T-cell (primary cell): ENCODE measurements around the gene CYBC1. TPM values are rescaled to one million over a fixed set of nuclear protein-coding genes. Genes with fewer than 3 reads are reported as not detected.

ENCODE experiments used
- ATAC-seq, 4 experiments: fragments of 200-7000 bp in 3 of 4; fragments of 150-1000 bp in 1 of 4; cut with Tn5 transposase; replicated peaks in 1 of 4; 1 replicate in 3 of 4; 2 replicates in 1 of 4; pipeline ENCODE4 v1.10.0; 2021; ENCODE audit warnings: moderate library complexity in 3 of 4, mild to moderate bottlenecking in 2 of 4, moderate number of reproducible peaks in 1 of 4
- CTCF ChIA-PET, 2 donors: fragments of 300-600 bp; sonication (Branson Sonifier 250); formaldehyde crosslinking; loops; one replicate each; lab custom pipeline; 2022; ENCODE audit warnings: antibody characterized with exemption in 2 of 2; lab: Charles Lee
- POLR2A ChIA-PET, 2 donors: fragments of 300-600 bp; sonication (Branson Sonifier 250); formaldehyde crosslinking; loops; one replicate each; lab custom pipeline; 2022; ENCODE audit warnings: antibody characterized with exemption in 2 of 2; lab: Charles Lee
- DNase-seq, 35 experiments: peaks; one replicate each; pipeline versions ENCODE4 v3.0.0 to v3.0.0-alpha.2; 2013 to 2023
- H3K27ac ChIP-seq: one replicate; pipeline ENCODE4 v1.5.1; 2013; ENCODE audit warnings: low read length
- H3K27me3 ChIP-seq, 2 experiments: replicated peaks in 1 of 2; 1 replicate in 1 of 2; 2 replicates in 1 of 2; pipeline versions ENCODE4 v1.6.1 to v1.7.0; 2013; ENCODE audit warnings: low read length in 1 of 2, mixed read lengths in 1 of 2; ENCODE audit not compliant: control insufficient read depth in 2 of 2, insufficient read depth in 2 of 2; ENCODE audit errors: extremely low read depth in 1 of 2
- H3K36me3 ChIP-seq, 2 donors: 1 replicate in 1 of 2; 2 replicates in 1 of 2; pipeline versions ENCODE4 v1.6.1 to v1.7.0; 2013; ENCODE audit warnings: low read length in 1 of 2; ENCODE audit not compliant: control insufficient read depth in 2 of 2, insufficient read depth in 1 of 2; ENCODE audit errors: extremely low read depth in 1 of 2
- H3K4me1 ChIP-seq, 2 experiments: 1 replicate in 1 of 2; 2 replicates in 1 of 2; pipeline versions ENCODE4 v1.6.1 to v1.7.0; 2013; ENCODE audit warnings: low read length in 2 of 2, mixed read lengths in 1 of 2; ENCODE audit not compliant: insufficient read depth in 2 of 2, control insufficient read depth in 1 of 2; ENCODE audit errors: extremely low read depth in 1 of 2
- H3K4me3 ChIP-seq, 2 donors: 1 replicate in 1 of 2; 2 replicates in 1 of 2; pipeline versions ENCODE4 v1.5.1 to v1.7.0; 2013; ENCODE audit warnings: mild to moderate bottlenecking in 2 of 2, low read length in 1 of 2, moderate library complexity in 1 of 2; ENCODE audit not compliant: control insufficient read depth in 1 of 2; ENCODE audit errors: extremely low read depth in 1 of 2
- H3K9me3 ChIP-seq: 2 replicates; pipeline ENCODE4 v1.7.0; 2013
- H3K27ac Mint-ChIP-seq, 2 donors: one replicate each; pipeline ENCODE4 v1.8.0; 2020 to 2021; ENCODE audit warnings: mild to moderate bottlenecking in 2 of 2, mixed read lengths in 2 of 2
- H3K27me3 Mint-ChIP-seq, 2 donors: one replicate each; pipeline ENCODE4 v1.8.0; 2021 to 2022; ENCODE audit warnings: mixed read lengths in 2 of 2
- H3K36me3 Mint-ChIP-seq: one replicate; pipeline ENCODE4 v1.8.0; 2021; ENCODE audit warnings: mixed read lengths
- H3K4me1 Mint-ChIP-seq, 3 donors: one replicate each; pipeline ENCODE4 v1.8.0; 2020 to 2022; ENCODE audit warnings: mixed read lengths in 3 of 3, mild to moderate bottlenecking in 1 of 3
- H3K4me3 Mint-ChIP-seq, 3 donors: one replicate each; pipeline ENCODE4 v1.8.0; 2020 to 2022; ENCODE audit warnings: mild to moderate bottlenecking in 3 of 3, mixed read lengths in 3 of 3, moderate library complexity in 3 of 3
- H3K9me3 Mint-ChIP-seq, 3 donors: one replicate each; pipeline ENCODE4 v1.8.0; 2020 to 2022; ENCODE audit warnings: mixed read lengths in 3 of 3
- whole genome bisulfite sequencing: methylation state at CpG from one replicate; pipeline ENCODE4 v1.1.5; 2013; ENCODE audit warnings: missing lambda C conversion rate; ENCODE audit not compliant: insufficient coverage; 5-methylcytosine and 5-hydroxymethylcytosine counted together
- total RNA-seq, 35 experiments: library from RNA in 6 of 35; stranded (reverse) in 6 of 35; fragments of 120-200 nt in 1 of 35; gene quantifications; one replicate each; pipeline versions ENCODE4 v1.2.1 to v1.2.4 and lab custom pipeline; 2013 to 2026

CYBC1 gene
- total RNA-seq (100 to 1,000 TPM; 148 to 274 (median 262) TPM), total RNA-seq (lab: John Stamatoyannopoulos, UW) (71.4 to 261 (median 135) reads per million in 29 experiments)
- 141 TPM for total RNA-seq (2013)

DNA sequence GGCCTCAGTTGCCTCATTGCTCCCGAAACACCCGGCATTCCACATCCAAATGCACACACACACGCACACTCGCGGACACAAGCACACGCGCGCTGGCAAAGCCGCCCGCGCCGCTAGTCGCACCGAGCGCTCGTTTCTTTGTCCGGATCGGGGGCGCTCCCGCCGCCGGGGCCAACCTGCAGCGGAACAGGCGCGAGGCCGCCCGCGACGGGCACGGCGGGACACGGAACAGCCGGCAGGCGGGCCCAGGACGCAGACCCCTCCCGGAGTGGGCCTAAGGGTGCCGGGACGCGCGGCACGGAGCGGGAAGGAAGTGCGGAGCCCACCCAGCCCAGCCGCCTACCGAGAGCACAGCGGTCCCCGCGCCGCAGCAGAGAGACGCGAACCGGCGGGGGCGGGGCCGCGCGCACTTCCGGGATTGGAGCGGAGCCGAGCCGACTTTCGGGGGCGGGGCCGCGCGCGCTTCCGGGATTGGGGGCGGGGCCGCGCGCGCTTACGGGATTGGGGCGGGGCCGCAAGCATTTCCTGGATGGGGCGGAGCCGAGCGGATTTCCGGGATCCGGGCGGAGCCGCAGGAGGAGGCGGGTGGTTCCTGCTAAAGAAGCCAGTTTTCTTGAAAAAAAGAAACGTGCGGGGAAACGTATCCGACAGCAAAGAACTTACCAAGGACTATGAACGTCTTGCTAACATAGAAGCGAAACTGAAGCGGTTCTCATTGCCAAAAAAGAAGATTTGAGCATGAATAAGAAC, at the start of gene CYBC1:
CYBC1 (minus strand) TSS at position 396 of the 750 bp plus-strand sequence. CDS start 1,498 bp downstream, outside the sequence.
- Histone ChIP-seq H3K27ac (peak within 1 kb of the TSS; percentile 90), H3K27me3 (no peaks in the 10 kb centered on the region), H3K4me3 (peak within 1 kb of the TSS; percentile 78 to 94), H3K36me3 (peaks cover 2 to 20% of the 10 kb centered on the region in 2 donors), H3K9me3 (no peaks in the 10 kb centered on the region), H3K4me1 (peaks cover 10 to 46% of the 10 kb centered on the region in 2 experiments)
- Mint-ChIP-seq H3K27ac (peak within 1 kb of the TSS; percentile 98), H3K9me3 (no peaks in the 10 kb centered on the region), H3K36me3 (no peaks in the 10 kb centered on the region), H3K4me3 (peak within 1 kb of the TSS; percentile 94 to 98 (median 97)), H3K4me1 (peaks cover 38 to 45% (median 41%) of the 10 kb centered on the region in 3 donors), H3K27me3 (no peaks in the 10 kb centered on the region)
- POLR2A ChIA-PET, result no interaction called here
- DNase-seq (peak; percentile 82 to 97 (median 92)), ATAC-seq (peak; percentile 77 to 87 (median 79))
- CTCF ChIA-PET, result no interaction called here
- WGBS, result under 1% methylated on average over 88 of the region's 91 CpGs

DNA sequence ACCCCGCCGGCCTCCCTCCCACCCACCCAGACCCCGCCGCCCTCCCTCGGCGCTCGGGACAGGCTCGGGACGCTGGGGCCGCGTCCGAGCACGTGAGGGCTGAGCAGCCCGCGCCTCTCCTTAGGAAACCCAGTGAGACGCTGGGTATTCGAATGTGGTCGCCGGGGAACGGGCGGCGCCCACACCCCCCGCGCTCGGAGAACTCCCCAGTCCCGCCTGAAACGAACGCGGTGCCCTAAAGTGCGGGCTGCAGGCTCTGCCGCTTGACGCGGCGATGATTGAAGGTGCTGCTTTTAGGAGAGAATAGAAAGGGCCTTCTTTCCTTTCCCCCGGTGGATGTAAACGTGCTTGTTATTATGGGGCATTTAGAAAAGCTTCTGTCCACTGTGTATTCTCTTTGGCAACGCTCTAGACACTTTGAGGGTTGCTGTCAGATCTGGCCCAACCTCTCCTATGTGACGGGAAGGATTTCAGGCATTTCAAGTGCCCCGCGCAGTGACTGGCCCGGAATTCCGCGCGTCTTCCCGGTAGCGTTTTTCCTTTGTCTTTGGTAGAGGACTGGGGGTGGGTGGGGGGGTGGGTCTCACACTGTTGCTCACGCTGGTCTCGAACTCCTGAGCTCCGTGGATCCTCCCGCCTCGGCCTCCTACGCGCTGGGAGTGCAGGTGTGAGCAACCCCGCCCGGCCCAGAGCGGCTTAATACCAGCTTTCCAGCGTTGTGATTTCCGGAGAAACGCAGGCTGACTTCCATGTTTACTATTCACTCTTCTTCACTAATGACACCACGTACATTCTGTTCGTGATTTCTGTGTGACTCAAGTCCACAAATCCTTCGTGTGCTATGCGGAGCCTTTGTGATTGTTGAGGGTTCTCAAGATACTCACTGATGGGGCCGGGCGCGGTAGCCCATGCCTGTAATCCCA, 47.2 kb upstream of the CYBC1 start:
- ChIA-PET CTCF (interaction anchor here in 1 of 2 donors (1.0 kb wide), 1 partner anchor 21 kb away, joined by 3 read pairs; no protein-coding TSS in a partner anchor), POLR2A (no interaction called here)
- peaks cover 16 to 23% (median 20%) of the 10 kb centered on the region in 3 donors for H3K4me1 Mint-ChIP-seq
- peak overlapping the region; percentile 81 to 88 (median 85) for H3K4me3 Mint-ChIP-seq
- peak overlapping the region; percentile 89 to 91 for H3K27ac Mint-ChIP-seq
- Histone ChIP-seq H3K4me3 (peak overlapping the region; percentile 58 to 67), H3K4me1 (peaks cover 0 to 34% of the 10 kb centered on the region in 2 experiments), H3K27ac (peak overlapping the region; percentile 67), H3K36me3 (no peaks in the 10 kb centered on the region), H3K9me3 (no peaks in the 10 kb centered on the region), H3K27me3 (peaks cover 0 to 15% of the 10 kb centered on the region in 2 experiments)
- H3K36me3 Mint-ChIP-seq, result no peaks in the 10 kb centered on the region
- peak; percentile 41 to 54 (median 52) for ATAC-seq
- WGBS, result 12% methylated on average over 39 of the region's 66 CpGs
- H3K9me3 Mint-ChIP-seq, result no peaks in the 10 kb centered on the region
- peaks cover 0 to 3% of the 10 kb centered on the region in 2 donors for H3K27me3 Mint-ChIP-seq
- DNase-seq, result peak in 31 of 35 experiments; percentile 10 to 68 (median 32)

- Mint-ChIP-seq H3K27ac (peak overlapping the region; percentile 39 to 79), H3K27me3 (peaks cover 0 to 3% of the 10 kb centered on the region in 2 donors), H3K36me3 (no peaks in the 10 kb centered on the region), H3K4me1 (peaks cover 16 to 23% (median 20%) of the 10 kb centered on the region in 3 donors), H3K4me3 (peak overlapping the region; percentile 70 to 85 (median 73)), H3K9me3 (no peaks in the 10 kb centered on the region)
- H3K36me3 ChIP-seq, result no peaks in the 10 kb centered on the region
- H3K27ac ChIP-seq, result peak overlapping the region; percentile 60
- CTCF ChIA-PET, result interaction anchor here in 1 of 2 donors (1.0 kb wide), 1 partner anchor 22 kb away, joined by 3 read pairs; no protein-coding TSS in a partner anchor
- ATAC-seq (peak; percentile 80 to 81 (median 80)), DNase-seq (peak; percentile 57 to 92 (median 79))
- WGBS, result 7% methylated on average over 71 of the region's 83 CpGs
- POLR2A ChIA-PET, result no interaction called here
- peaks cover 0 to 34% of the 10 kb centered on the region in 2 experiments for H3K4me1 ChIP-seq
- peak overlapping the region; percentile 60 to 67 for H3K4me3 ChIP-seq
- H3K27me3 ChIP-seq, result peaks cover 0 to 14% of the 10 kb centered on the region in 2 experiments
- H3K9me3 ChIP-seq, result no peaks in the 10 kb centered on the region
Observed at GRCh38 chr17:82496529-82497434, 46.2 kb upstream of the CYBC1 start.

- ATAC-seq (no peak), DNase-seq (peak in 1 of 35 experiments; percentile 24)
- H3K4me1 Mint-ChIP-seq, result peaks cover 16 to 23% (median 20%) of the 10 kb centered on the region in 3 donors
- no peak overlapping the region for H3K4me3 ChIP-seq
- no peaks in the 10 kb centered on the region for H3K9me3 Mint-ChIP-seq
- peak overlapping the region; percentile 39 to 79 for H3K27ac Mint-ChIP-seq
- H3K4me1 ChIP-seq, result peaks cover 0 to 34% of the 10 kb centered on the region in 2 experiments
- POLR2A ChIA-PET, result interaction anchor here in 1 of 2 donors (0.6 kb wide), 1 partner anchor 238 kb away, joined by 11 read pairs; no protein-coding TSS in a partner anchor
- H3K27ac ChIP-seq, result peak overlapping the region; percentile 60
- WGBS, result 86% methylated on average over 9 of the region's 12 CpGs
- H3K9me3 ChIP-seq, result no peaks in the 10 kb centered on the region
- peaks cover 0 to 6% of the 10 kb centered on the region in 2 experiments for H3K27me3 ChIP-seq
- H3K36me3 Mint-ChIP-seq, result no peaks in the 10 kb centered on the region
- CTCF ChIA-PET, result interaction anchor here (0.5 to 0.6 kb wide), 2 partner anchors 59 to 395 kb away, joined by 4 to 6 read pairs; no protein-coding TSS in a partner anchor
- peak overlapping the region; percentile 70 to 85 (median 73) for H3K4me3 Mint-ChIP-seq
- peaks cover 0 to 3% of the 10 kb centered on the region in 2 donors for H3K27me3 Mint-ChIP-seq
- H3K36me3 ChIP-seq, result no peaks in the 10 kb centered on the region
Observed at GRCh38 chr17:82495844-82496528, 45.4 kb upstream of the CYBC1 start.
